Type B pancreatic cell (in vitro differentiated cells): ENCODE measurements around the gene ZRANB3. TPM values are rescaled to one million over a fixed set of nuclear protein-coding genes. Genes with fewer than 3 reads are reported as not detected.
"Not testable (repeated sequence)": the region's sequence is repeated elsewhere in the genome, so short reads cannot be mapped to it uniquely, and the experiment has no call there.

Experiments
- DNase-seq: peaks from one replicate; pipeline ENCODE4 v3.0.0; 2021; ENCODE audit warnings: mixed read lengths; ENCODE audit not compliant: unreplicated experiment; ENCODE audit errors: extremely low spot score
- H3K27ac Mint-ChIP-seq: 2 replicates; pipeline ENCODE4 v1.8.0; 2021; ENCODE audit warnings: mild to moderate bottlenecking, mixed read lengths
- H3K27me3 Mint-ChIP-seq: 2 replicates; pipeline ENCODE4 v1.8.0; 2021; ENCODE audit warnings: mixed read lengths
- H3K36me3 Mint-ChIP-seq: 2 replicates; pipeline ENCODE4 v1.8.0; 2021; ENCODE audit warnings: mixed read lengths
- H3K4me1 Mint-ChIP-seq: one replicate; pipeline ENCODE4 v1.8.0; 2021; ENCODE audit warnings: mixed read lengths; ENCODE audit not compliant: unreplicated experiment
- H3K4me3 Mint-ChIP-seq: 2 replicates; pipeline ENCODE4 v1.8.0; 2021; ENCODE audit warnings: mild to moderate bottlenecking, mixed read lengths
- H3K9me3 Mint-ChIP-seq: 2 replicates; pipeline ENCODE4 v1.8.0; 2021; ENCODE audit warnings: mixed read lengths
- total RNA-seq: library from RNA; stranded (reverse); gene quantifications from 2 replicates; pipeline ENCODE4 v1.2.1, GENCODE V29; 2021; ENCODE audit warnings: low replicate concordance
- TF ChIP-seq, protein P1 (sequence below): fragments of 200-600 bp; sonication (generic); conservative IDR thresholded peaks from 2 replicates; pipeline ENCODE4 v1.5.0; 2021; ENCODE audit warnings: antibody characterized with exemption, mild to moderate bottlenecking

The ZRANB3 gene
- total RNA-seq, 1 donor from 2014 or later, result 15.8 TPM

DNA sequence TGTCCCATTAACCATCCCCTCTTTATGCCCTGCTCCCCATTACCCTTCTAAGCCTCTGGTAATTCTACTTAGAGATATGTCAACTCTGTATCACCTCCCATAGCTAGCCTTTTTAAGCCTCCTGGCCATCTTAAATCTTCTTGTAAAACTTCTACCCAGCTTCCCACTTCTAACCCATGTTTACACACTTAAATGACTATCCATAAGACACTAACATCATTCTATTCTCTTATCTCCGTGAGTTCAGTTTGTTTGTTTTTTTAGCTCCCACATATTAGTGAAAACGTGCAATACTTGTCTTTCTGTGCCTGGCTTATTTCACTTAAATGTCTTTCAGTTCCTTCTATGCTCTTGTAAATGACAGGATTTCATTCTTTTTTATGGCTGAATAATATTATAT is 436.5 kb downstream of the ZRANB3 start:
- no peaks in the 10 kb centered on the region for H3K4me1 Mint-ChIP-seq
- no peak overlapping the region for H3K27ac Mint-ChIP-seq
- no peaks in the 10 kb centered on the region for H3K27me3 Mint-ChIP-seq
- TF ChIP-seq, protein P1, sequence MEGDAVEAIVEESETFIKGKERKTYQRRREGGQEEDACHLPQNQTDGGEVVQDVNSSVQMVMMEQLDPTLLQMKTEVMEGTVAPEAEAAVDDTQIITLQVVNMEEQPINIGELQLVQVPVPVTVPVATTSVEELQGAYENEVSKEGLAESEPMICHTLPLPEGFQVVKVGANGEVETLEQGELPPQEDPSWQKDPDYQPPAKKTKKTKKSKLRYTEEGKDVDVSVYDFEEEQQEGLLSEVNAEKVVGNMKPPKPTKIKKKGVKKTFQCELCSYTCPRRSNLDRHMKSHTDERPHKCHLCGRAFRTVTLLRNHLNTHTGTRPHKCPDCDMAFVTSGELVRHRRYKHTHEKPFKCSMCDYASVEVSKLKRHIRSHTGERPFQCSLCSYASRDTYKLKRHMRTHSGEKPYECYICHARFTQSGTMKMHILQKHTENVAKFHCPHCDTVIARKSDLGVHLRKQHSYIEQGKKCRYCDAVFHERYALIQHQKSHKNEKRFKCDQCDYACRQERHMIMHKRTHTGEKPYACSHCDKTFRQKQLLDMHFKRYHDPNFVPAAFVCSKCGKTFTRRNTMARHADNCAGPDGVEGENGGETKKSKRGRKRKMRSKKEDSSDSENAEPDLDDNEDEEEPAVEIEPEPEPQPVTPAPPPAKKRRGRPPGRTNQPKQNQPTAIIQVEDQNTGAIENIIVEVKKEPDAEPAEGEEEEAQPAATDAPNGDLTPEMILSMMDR, result no peak
- peaks cover 21% of the 10 kb centered on the region for H3K36me3 Mint-ChIP-seq
- no peak overlapping the region for H3K4me3 Mint-ChIP-seq
- DNase-seq, result no peak
- no peaks in the 10 kb centered on the region for H3K9me3 Mint-ChIP-seq

DNA sequence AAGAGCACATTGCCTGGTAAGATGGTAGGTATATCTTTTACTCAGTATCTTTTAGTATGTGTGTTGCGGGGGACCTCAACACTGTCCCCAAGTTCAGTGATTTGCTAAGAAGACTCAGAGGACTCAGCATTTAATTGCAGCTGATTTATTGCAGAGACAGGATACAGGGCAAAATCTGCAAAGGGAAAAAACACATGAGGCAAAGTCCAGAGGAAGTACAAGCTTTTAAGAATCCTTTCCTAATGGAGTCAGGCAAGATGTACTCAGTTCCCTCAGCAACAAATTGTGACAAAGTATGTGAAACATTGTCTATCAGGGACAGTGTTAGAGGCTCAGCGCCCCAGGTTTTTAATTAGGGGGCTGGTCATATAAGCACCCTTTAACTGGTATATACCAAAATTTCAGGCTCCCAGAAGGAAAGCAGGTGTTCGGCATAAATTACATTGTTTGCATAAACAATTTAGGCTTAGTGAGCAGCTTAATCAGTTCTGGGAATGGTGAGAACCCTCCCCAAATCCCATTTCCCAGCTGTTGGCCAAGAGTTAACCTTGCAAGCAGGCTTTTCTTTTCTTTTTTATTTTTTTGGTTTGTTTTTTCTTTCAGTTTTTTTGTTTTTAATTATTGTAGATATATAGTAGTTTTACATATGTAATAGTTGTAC is 437.2 kb downstream of the ZRANB3 start:
- no peaks in the 10 kb centered on the region for H3K27me3 Mint-ChIP-seq
- H3K36me3 Mint-ChIP-seq, result peaks cover 28% of the 10 kb centered on the region
- H3K27ac Mint-ChIP-seq, result no peak overlapping the region
- no peak overlapping the region for H3K4me3 Mint-ChIP-seq
- no peaks in the 10 kb centered on the region for H3K9me3 Mint-ChIP-seq
- TF ChIP-seq, protein P1, result no peak
- no peak for DNase-seq
- H3K4me1 Mint-ChIP-seq, result no peaks in the 10 kb centered on the region

DNA sequence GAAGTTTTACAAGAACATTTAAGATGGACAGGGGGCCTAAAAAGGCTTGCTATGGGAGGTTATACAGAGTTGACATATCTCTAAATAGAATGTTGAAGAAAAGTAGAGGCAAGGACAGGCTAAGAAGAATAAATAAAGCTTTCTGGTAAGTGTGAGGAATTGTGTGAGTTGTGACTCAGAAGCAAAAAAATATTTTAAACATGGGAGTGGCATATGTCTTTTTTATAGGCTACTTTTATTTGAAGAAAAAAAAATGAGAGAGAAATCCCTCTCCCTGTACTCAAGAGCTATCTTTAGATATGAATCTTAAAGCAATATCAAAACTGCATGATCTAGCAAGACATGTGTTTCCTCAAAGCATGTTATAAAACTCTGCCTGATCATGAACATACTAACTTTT is 437.8 kb downstream of the ZRANB3 start:
- no peaks in the 10 kb centered on the region for H3K27me3 Mint-ChIP-seq
- TF ChIP-seq, protein P1, result no peak
- no peaks in the 10 kb centered on the region for H3K4me1 Mint-ChIP-seq
- DNase-seq, result no peak
- H3K4me3 Mint-ChIP-seq, result no peak overlapping the region
- no peak overlapping the region for H3K27ac Mint-ChIP-seq
- H3K9me3 Mint-ChIP-seq, result no peaks in the 10 kb centered on the region
- H3K36me3 Mint-ChIP-seq, result peaks cover 29% of the 10 kb centered on the region

DNA sequence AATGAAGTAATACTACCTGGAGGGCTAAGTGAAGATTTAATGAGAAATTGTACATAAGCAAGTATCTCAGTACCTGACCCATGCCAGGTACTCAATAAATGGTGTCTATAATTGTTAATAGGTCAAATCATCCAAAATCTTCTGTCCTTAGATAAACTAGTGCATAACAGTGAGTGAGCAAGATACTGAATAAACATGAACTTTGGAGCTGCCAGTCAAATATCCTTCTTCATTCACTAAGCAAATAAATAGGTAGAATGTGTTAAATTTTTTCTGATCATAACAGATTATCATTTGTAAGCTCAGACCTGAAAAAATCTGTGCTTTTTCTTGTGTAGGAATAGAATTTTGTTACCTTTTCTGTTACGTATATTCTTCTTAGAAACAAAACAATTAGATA is 439.3 kb downstream of the ZRANB3 start:
- Mint-ChIP-seq H3K4me3 (no peak overlapping the region), H3K27me3 (no peaks in the 10 kb centered on the region), H3K27ac (no peak overlapping the region), H3K9me3 (no peaks in the 10 kb centered on the region), H3K36me3 (peaks cover 34% of the 10 kb centered on the region), H3K4me1 (no peaks in the 10 kb centered on the region)
- no peak for DNase-seq
- TF ChIP-seq, protein P1, result no peak

DNA sequence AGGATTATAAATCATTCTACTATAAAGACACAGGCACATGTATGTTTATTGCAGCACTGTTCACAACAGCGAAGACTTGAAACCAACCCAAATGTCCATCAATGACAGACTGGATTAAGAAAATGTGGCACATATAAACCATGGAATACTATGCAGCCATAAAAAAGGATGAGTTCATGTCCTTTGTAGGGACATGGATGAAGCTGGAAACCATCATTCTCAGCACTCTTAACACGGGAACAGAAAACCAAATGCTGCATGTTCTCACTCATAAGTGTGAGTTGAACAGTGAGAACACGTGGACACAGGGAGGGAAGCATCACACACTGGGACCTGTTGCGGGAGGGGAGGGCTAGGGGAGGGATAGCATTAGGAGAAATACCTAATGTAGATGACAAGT is 441.4 kb downstream of the ZRANB3 start:
- H3K27ac Mint-ChIP-seq, H3K4me1 Mint-ChIP-seq, DNase-seq, H3K9me3 Mint-ChIP-seq, H3K27me3 Mint-ChIP-seq, H3K4me3 Mint-ChIP-seq: not testable (repeated sequence)
- peaks cover 27% of the 10 kb centered on the region for H3K36me3 Mint-ChIP-seq

Other genes with a start within 250 kb of the ZRANB3 start
- gene R3HDM1, start 266 bp upstream of the ZRANB3 start, total RNA-seq, result 20.9 and 47.5 TPM in 2 replicates
- gene UBXN4, start 210.6 kb upstream of the ZRANB3 start, total RNA-seq, result 101 and 107 TPM in 2 replicates